ENCODE data around the gene PTPRM. TPM values are rescaled to one million over a fixed set of nuclear protein-coding genes. Genes with fewer than 3 reads are reported as not detected.

Gene PTPRM
- total RNA-seq, 1 experiment from 2014 or later, result 100.0 TPM

GRCh38 chr18:7576685-7577084 is 9.6 kb downstream of the PTPRM start:
- H3K36me3 Mint-ChIP-seq (ENCODE audit: insufficient read depth, unreplicated experiment), result peaks cover 22% of the 10 kb centered on the region
- no peaks in the 10 kb centered on the region for H3K9me3 Mint-ChIP-seq (ENCODE audit: unreplicated experiment)
- intact Hi-C loops (cut with micrococcal nuclease; ENCODE audit: unreplicated experiment), result no loop called here
- H3K9me3 ChIP-seq, result no peaks in the 10 kb centered on the region
- H3K27ac Mint-ChIP-seq (ENCODE audit: unreplicated experiment), result no peak overlapping the region
- H3K4me1 ChIP-seq, result peaks cover 50% of the 10 kb centered on the region
- H3K27me3 Mint-ChIP-seq (ENCODE audit: insufficient read depth, unreplicated experiment), result no peaks in the 10 kb centered on the region
- CTCF ChIA-PET, result interaction anchor here (1.1 kb wide), 1 partner anchor 10 kb away, joined by 4 read pairs; no protein-coding TSS in a partner anchor
- H3K4me3 Mint-ChIP-seq (ENCODE audit: unreplicated experiment), result no peak overlapping the region
- H3K4me3 ChIP-seq (ENCODE audit: low read depth, low read length), result no peak overlapping the region
- H3K27me3 ChIP-seq (replicated peaks; ENCODE audit: control insufficient read depth, insufficient read depth, low read length), result no peaks in the 10 kb centered on the region
- DNase-seq, result no peak
- TF ChIP-seq CTCF (IDR thresholded peaks at IDR 0.05; ENCODE audit: insufficient read depth in 1 of 2, low read depth in 1 of 2, low read length in 1 of 2, severe bottlenecking in 1 of 2, unreplicated experiment in 1 of 2), result no peak
- no peaks in the 10 kb centered on the region for H3K36me3 ChIP-seq (ENCODE audit: control insufficient read depth, insufficient read depth, low read length)
- peaks cover 30% of the 10 kb centered on the region for H3K4me1 Mint-ChIP-seq (ENCODE audit: low read depth, unreplicated experiment)
- no TSS peak for BruUV-seq (replicated peaks)
- POLR2A ChIA-PET, result no interaction called here

GRCh38 chr18:7577706-7578105 is 10.6 kb downstream of the PTPRM start:
- POLR2A ChIA-PET, result no interaction called here
- no peaks in the 10 kb centered on the region for H3K9me3 Mint-ChIP-seq (ENCODE audit: unreplicated experiment)
- H3K36me3 Mint-ChIP-seq (ENCODE audit: insufficient read depth, unreplicated experiment), result peaks cover 29% of the 10 kb centered on the region
- Histone ChIP-seq H3K9me3 (no peaks in the 10 kb centered on the region), H3K27me3 (replicated peaks; ENCODE audit: control insufficient read depth, insufficient read depth, low read length) (no peaks in the 10 kb centered on the region), H3K4me3 (ENCODE audit: low read depth, low read length) (no peak overlapping the region), H3K4me1 (peaks cover 49% of the 10 kb centered on the region), H3K36me3 (ENCODE audit: control insufficient read depth, insufficient read depth, low read length) (no peaks in the 10 kb centered on the region)
- no TSS peak for BruUV-seq (replicated peaks)
- peak overlapping the region; percentile 75 for H3K27ac Mint-ChIP-seq (ENCODE audit: unreplicated experiment)
- intact Hi-C loops (cut with micrococcal nuclease; ENCODE audit: unreplicated experiment), result no loop called here
- TF ChIP-seq CTCF (IDR thresholded peaks at IDR 0.05; ENCODE audit: insufficient read depth in 1 of 2, low read depth in 1 of 2, low read length in 1 of 2, severe bottlenecking in 1 of 2, unreplicated experiment in 1 of 2), result no peak
- CTCF ChIA-PET, result no interaction called here
- DNase-seq, result peak; percentile 66 to 73
- H3K27me3 Mint-ChIP-seq (ENCODE audit: insufficient read depth, unreplicated experiment), result no peaks in the 10 kb centered on the region
- peak overlapping the region; percentile 60 for H3K4me3 Mint-ChIP-seq (ENCODE audit: unreplicated experiment)
- H3K4me1 Mint-ChIP-seq (ENCODE audit: low read depth, unreplicated experiment), result peaks cover 35% of the 10 kb centered on the region

- intact Hi-C loops (cut with micrococcal nuclease; ENCODE audit: unreplicated experiment), result no loop called here
Measured at GRCh38 chr18:7579176-7579917, 12.2 kb downstream of the PTPRM start.

More at GRCh38 chr18:7579176-7579917, 12.2 kb downstream of the PTPRM start:
- no peak for DNase-seq
- TF ChIP-seq CTCF (IDR thresholded peaks at IDR 0.05; ENCODE audit: insufficient read depth in 1 of 2, low read depth in 1 of 2, low read length in 1 of 2, severe bottlenecking in 1 of 2, unreplicated experiment in 1 of 2), result no peak
- H3K27me3 ChIP-seq (replicated peaks; ENCODE audit: control insufficient read depth, insufficient read depth, low read length), result no peaks in the 10 kb centered on the region
- Mint-ChIP-seq H3K27ac (ENCODE audit: unreplicated experiment) (no peak overlapping the region), H3K36me3 (ENCODE audit: insufficient read depth, unreplicated experiment) (peaks cover 25% of the 10 kb centered on the region), H3K4me1 (ENCODE audit: low read depth, unreplicated experiment) (peaks cover 41% of the 10 kb centered on the region), H3K9me3 (ENCODE audit: unreplicated experiment) (no peaks in the 10 kb centered on the region), H3K27me3 (ENCODE audit: insufficient read depth, unreplicated experiment) (no peaks in the 10 kb centered on the region), H3K4me3 (ENCODE audit: unreplicated experiment) (no peak overlapping the region)
- H3K4me3 ChIP-seq (ENCODE audit: low read depth, low read length), result no peak overlapping the region
- no TSS peak for BruUV-seq (replicated peaks)
- ChIA-PET CTCF (no interaction called here), POLR2A (no interaction called here)
- no peaks in the 10 kb centered on the region for H3K36me3 ChIP-seq (ENCODE audit: control insufficient read depth, insufficient read depth, low read length)
- no peaks in the 10 kb centered on the region for H3K9me3 ChIP-seq
- H3K4me1 ChIP-seq, result peaks cover 56% of the 10 kb centered on the region

All from Caco-2 (cell line).